Progenitor cell of endocrine pancreas (in vitro differentiated cells): Measurements from ENCODE around the gene ARTN. TPM values are rescaled to one million over a fixed set of nuclear protein-coding genes. Genes with fewer than 3 reads are reported as not detected.

ENCODE experiments used
- DNase-seq: peaks from one replicate; pipeline ENCODE4 v3.0.0; 2021; ENCODE audit warnings: low spot score; ENCODE audit not compliant: unreplicated experiment
- H3K27ac Mint-ChIP-seq: 2 replicates; pipeline ENCODE4 v1.8.0; 2021; ENCODE audit warnings: mild to moderate bottlenecking, moderate library complexity, mixed read lengths
- H3K27me3 Mint-ChIP-seq: 2 replicates; pipeline ENCODE4 v1.8.0; 2021; ENCODE audit warnings: mixed read lengths
- H3K36me3 Mint-ChIP-seq: 2 replicates; pipeline ENCODE4 v1.8.0; 2022; ENCODE audit warnings: mixed read lengths; ENCODE audit not compliant: insufficient read depth
- H3K4me1 Mint-ChIP-seq: 2 replicates; pipeline ENCODE4 v1.8.0; 2021; ENCODE audit warnings: low read depth, mixed read lengths
- H3K4me3 Mint-ChIP-seq: 2 replicates; pipeline ENCODE4 v1.8.0; 2021; ENCODE audit warnings: low read depth, mild to moderate bottlenecking, moderate library complexity, mixed read lengths
- H3K9me3 Mint-ChIP-seq: 2 replicates; pipeline ENCODE4 v1.8.0; 2021; ENCODE audit warnings: low read depth, mixed read lengths
- total RNA-seq: library from RNA; stranded (reverse); gene quantifications from 2 replicates; pipeline ENCODE4 v1.2.1, GENCODE V29; 2021
- TF ChIP-seq, protein P1 (sequence below): fragments of 200-600 bp; sonication (generic); IDR thresholded peaks from one replicate; pipeline ENCODE4 v1.5.0; 2021; ENCODE audit warnings: antibody characterized with exemption, mild to moderate bottlenecking; ENCODE audit not compliant: unreplicated experiment

Gene ARTN
- total RNA-seq, 1 donor from 2014 or later: 2.0 TPM

DNA sequence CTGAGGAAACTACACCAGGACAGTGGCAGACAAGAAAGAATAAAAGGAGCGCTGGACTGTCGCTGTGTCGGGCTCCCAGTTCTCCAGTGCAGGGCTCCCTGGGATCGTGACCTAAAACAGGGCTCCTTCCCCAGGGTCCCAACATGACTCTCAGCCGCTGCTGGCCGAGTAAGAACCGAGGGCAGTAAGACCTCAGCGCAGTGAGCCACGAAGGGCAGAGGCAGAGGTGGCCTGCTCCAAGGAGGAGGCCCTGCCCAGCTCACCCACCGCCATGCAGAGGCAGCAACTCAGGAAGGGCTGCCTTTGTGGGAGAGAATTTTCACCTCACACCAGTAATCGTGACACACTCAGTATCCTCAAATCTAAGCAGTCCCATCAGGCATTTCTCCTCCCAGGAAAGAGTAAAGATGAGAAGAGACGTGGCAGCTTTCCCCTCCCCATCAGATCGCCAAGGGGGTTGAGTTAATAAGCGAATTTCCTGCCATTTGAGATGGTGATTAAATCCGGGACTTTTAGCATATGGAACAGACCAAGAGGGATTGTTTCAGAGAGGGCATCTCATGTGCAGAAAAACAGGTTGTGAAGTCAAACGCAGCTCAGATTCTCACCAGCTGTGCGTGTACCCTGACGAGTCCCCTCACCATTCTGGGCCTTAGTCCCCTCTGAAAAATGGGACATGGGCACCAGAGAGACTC, 19.8 kb upstream of the ARTN start:
- Mint-ChIP-seq H3K4me1 (no peaks in the 10 kb centered on the region), H3K9me3 (no peaks in the 10 kb centered on the region), H3K36me3 (no peaks in the 10 kb centered on the region), H3K4me3 (no peak overlapping the region), H3K27ac (no peak overlapping the region), H3K27me3 (peaks cover 25% of the 10 kb centered on the region)
- TF ChIP-seq, protein P1, sequence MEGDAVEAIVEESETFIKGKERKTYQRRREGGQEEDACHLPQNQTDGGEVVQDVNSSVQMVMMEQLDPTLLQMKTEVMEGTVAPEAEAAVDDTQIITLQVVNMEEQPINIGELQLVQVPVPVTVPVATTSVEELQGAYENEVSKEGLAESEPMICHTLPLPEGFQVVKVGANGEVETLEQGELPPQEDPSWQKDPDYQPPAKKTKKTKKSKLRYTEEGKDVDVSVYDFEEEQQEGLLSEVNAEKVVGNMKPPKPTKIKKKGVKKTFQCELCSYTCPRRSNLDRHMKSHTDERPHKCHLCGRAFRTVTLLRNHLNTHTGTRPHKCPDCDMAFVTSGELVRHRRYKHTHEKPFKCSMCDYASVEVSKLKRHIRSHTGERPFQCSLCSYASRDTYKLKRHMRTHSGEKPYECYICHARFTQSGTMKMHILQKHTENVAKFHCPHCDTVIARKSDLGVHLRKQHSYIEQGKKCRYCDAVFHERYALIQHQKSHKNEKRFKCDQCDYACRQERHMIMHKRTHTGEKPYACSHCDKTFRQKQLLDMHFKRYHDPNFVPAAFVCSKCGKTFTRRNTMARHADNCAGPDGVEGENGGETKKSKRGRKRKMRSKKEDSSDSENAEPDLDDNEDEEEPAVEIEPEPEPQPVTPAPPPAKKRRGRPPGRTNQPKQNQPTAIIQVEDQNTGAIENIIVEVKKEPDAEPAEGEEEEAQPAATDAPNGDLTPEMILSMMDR: no peak
- no peak for DNase-seq

GRCh38 chr1:43914576-43915525, 18.8 kb upstream of the ARTN start:
- H3K36me3 Mint-ChIP-seq: no peaks in the 10 kb centered on the region
- TF ChIP-seq, protein P1: no peak
- no peaks in the 10 kb centered on the region for H3K4me1 Mint-ChIP-seq
- no peak overlapping the region for H3K27ac Mint-ChIP-seq
- peaks cover 25% of the 10 kb centered on the region for H3K27me3 Mint-ChIP-seq
- H3K4me3 Mint-ChIP-seq: no peak overlapping the region
- DNase-seq: no peak
- H3K9me3 Mint-ChIP-seq: no peaks in the 10 kb centered on the region

DNA sequence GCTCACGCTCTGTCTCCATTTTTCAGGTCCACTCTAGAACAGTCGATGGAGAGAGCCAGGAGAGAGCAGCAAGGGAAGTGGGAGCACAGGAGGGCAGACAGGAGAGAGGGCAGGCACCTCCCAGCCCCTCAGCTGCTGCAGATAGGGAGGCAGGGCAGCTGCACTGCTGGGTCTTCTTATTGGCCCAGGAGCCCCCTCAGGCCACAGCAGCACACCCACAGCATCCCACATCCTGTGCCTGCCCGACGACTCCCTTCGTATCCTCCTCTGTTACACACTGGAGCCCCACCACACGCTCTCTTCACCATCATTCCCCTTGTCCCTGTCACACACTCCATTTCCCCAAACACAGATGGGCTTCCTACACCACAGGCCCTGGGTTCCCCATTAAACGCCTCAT, 13.7 kb upstream of the ARTN start:
- Mint-ChIP-seq H3K4me1 (no peaks in the 10 kb centered on the region), H3K27me3 (peaks cover 8% of the 10 kb centered on the region), H3K9me3 (no peaks in the 10 kb centered on the region), H3K4me3 (no peak overlapping the region), H3K27ac (no peak overlapping the region), H3K36me3 (no peaks in the 10 kb centered on the region)
- no peak for DNase-seq
- TF ChIP-seq, protein P1: no peak

DNA sequence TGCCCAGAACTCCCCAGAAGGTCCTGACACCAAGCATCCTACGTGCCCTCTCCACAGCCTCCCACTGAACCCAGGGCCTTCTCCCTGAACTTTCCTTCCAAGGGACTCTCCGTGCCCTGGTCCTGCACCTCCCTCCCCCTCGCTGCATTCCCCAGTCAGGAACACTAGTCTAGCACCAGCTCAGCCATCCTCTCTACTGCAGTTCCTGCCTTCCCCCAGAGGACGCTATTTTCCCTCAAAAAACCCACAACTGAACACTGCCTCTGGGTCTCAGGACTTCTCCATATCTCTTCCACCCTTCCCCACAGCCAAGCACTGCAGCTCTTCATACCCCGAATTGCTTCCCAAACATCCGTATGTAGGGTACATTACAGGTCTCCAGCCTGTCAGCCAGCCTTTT, 12.6 kb upstream of the ARTN start:
- H3K4me1 Mint-ChIP-seq: no peaks in the 10 kb centered on the region
- DNase-seq: no peak
- H3K4me3 Mint-ChIP-seq: no peak overlapping the region
- no peaks in the 10 kb centered on the region for H3K9me3 Mint-ChIP-seq
- H3K27ac Mint-ChIP-seq: no peak overlapping the region
- H3K27me3 Mint-ChIP-seq: peaks cover 3% of the 10 kb centered on the region
- TF ChIP-seq, protein P1: no peak
- no peaks in the 10 kb centered on the region for H3K36me3 Mint-ChIP-seq

DNA sequence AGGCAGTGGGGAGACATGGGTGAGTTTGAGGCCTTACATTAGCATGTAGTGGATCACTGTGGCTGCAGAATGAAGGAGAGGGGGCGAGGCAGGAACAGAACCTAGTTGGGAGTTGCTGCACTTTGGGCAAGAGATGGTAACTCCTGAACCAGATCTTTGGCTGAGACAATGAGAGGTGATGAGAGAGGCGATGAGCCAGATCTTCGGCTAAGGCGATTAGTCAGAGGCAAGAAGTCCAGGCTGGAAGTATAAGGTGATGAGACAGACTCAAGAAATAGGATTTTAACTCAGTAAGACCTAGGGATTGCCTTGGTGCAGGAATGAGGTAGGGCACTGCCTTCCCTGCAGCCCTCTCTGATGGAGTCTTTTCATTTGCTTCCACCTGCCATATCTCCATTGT, 9.1 kb upstream of the ARTN start:
- Mint-ChIP-seq H3K9me3 (no peaks in the 10 kb centered on the region), H3K27me3 (peaks cover 4% of the 10 kb centered on the region), H3K36me3 (no peaks in the 10 kb centered on the region), H3K4me3 (no peak overlapping the region), H3K27ac (no peak overlapping the region), H3K4me1 (no peaks in the 10 kb centered on the region)
- TF ChIP-seq, protein P1: no peak
- no peak for DNase-seq
